ENCODE measurements around the gene SYT5. TPM values are rescaled to one million over a fixed set of nuclear protein-coding genes. Genes with fewer than 3 reads are reported as not detected.

The SYT5 gene
- total and polyA plus RNA-seq, 10 of the 15 experiments (the other 5 are each of a cell fraction or from before 2014, with no cell fraction given): 0.04 to 0.79 (median 0.26) TPM; not detected in 7

DNA sequence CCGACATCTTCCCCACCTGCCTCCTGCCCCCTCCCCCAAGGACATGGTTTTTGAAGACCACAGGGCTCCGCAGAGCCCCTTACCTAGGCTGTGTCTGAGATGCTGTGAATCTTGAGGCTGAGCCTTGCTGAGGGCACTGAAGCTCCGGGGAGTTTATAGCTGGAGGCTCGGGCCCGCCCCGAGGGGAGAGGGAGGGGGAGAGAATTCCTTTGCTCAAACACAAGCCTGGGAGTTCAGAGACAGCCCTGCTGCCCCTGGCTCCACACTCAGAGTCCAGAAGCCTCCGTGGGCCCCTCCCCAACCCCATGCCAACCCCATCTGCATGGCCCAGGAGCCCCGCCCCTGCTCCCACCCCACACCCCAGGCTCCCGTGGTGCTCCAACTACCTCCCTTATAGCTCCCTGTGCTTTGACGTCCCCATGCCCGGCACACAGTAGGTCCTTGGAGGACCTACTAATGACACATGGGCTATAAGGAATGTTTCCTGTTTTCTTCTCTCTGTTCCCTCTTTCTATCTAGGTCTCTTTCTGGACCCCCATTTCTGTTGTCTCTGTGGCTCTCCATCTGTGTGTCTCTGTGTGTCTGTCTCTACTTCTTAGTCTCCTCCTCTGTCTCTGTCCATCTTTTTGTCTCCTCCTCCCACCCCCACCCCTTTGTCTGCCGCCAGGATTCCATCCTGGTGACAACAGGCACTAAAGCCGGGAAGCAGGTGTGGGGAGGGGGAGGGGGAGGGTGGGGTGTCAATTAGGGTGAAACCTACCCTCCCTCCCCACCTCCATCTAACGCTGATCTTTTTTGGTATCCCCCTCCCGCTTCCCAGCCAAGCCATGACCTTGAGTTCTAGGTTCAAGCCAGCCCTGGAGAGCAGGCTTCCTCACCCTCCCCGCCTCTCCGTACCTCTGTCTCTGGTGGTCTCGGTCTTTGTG is 30.7 kb downstream of the SYT5 start, which contains the start of gene TNNT1 (continued):
- TF ChIP-seq, protein P1, sequence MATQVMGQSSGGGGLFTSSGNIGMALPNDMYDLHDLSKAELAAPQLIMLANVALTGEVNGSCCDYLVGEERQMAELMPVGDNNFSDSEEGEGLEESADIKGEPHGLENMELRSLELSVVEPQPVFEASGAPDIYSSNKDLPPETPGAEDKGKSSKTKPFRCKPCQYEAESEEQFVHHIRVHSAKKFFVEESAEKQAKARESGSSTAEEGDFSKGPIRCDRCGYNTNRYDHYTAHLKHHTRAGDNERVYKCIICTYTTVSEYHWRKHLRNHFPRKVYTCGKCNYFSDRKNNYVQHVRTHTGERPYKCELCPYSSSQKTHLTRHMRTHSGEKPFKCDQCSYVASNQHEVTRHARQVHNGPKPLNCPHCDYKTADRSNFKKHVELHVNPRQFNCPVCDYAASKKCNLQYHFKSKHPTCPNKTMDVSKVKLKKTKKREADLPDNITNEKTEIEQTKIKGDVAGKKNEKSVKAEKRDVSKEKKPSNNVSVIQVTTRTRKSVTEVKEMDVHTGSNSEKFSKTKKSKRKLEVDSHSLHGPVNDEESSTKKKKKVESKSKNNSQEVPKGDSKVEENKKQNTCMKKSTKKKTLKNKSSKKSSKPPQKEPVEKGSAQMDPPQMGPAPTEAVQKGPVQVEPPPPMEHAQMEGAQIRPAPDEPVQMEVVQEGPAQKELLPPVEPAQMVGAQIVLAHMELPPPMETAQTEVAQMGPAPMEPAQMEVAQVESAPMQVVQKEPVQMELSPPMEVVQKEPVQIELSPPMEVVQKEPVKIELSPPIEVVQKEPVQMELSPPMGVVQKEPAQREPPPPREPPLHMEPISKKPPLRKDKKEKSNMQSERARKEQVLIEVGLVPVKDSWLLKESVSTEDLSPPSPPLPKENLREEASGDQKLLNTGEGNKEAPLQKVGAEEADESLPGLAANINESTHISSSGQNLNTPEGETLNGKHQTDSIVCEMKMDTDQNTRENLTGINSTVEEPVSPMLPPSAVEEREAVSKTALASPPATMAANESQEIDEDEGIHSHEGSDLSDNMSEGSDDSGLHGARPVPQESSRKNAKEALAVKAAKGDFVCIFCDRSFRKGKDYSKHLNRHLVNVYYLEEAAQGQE (IDR thresholded peaks at IDR 0.05; ENCODE audit: low read depth, low read length): no peak
- TF ChIP-seq FOXM1 (IDR thresholded peaks at IDR 0.05; ENCODE audit: low read depth, low read length) (no peak), DPF2 (IDR thresholded peaks at IDR 0.05) (no peak), STAT3 (IDR thresholded peaks at IDR 0.05; ENCODE audit: low read depth, low read length) (no peak), ZZZ3 (IDR thresholded peaks at IDR 0.05; ENCODE audit: control insufficient read depth, insufficient read length, low read depth) (no peak), SREBF2 (IDR thresholded peaks at IDR 0.05; ENCODE audit: low read length) (no peak), CBFB (IDR thresholded peaks at IDR 0.05; ENCODE audit: low read depth) (no peak), ZNF274 (IDR thresholded peaks at IDR 0.05; ENCODE audit: insufficient read depth, insufficient read length) (no peak), HCFC1 (IDR thresholded peaks at IDR 0.05; ENCODE audit: low read length) (no peak)
